ENCODE measurements around the gene SGSM1.

The SGSM1 gene

DNA sequence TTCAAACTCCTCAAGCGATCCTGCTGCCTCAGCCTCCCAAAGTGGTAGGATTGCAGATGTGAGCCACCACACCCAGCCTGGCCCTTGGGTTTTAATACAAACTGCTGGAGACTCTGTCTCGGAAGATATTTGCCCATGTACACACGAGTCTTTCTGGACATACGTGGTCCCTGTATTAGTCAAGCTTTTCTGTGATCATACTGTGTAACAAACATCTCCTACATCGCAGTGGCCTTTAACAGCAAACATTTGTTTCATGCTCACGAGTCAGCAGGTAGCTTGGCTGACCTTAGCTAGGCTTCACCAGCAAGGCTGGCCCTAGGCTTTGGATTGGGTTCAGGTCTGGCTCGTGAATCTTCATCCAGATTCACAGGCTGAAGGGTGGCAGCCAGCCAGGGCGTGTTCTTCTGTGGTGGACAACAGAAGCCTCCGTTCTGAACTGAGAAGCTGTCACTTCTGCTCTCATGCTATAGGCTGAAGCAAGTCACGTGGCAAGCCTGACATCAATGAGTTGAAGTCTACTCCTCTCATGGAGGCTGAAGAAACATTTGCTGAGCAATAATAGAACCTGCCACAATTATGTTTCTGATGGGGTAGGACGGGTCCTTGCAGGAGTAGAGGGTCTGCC, 155.3 kb downstream of the SGSM1 start:
- no peak overlapping the region for H2BK12ac ChIP-seq (ENCODE audit: low read length)
- H3K4me3 ChIP-seq (ENCODE audit: low read depth, low read length), result no peak overlapping the region
- no peak overlapping the region for H4K12ac ChIP-seq (ENCODE audit: low read depth, low read length)
- no peak overlapping the region for H3K27ac ChIP-seq (ENCODE audit: low read depth, low read length)
- DNase-seq, result no peak
- no peaks in the 10 kb centered on the region for H3K27me3 ChIP-seq (ENCODE audit: insufficient read depth, low read length)
- H3K79me2 ChIP-seq (ENCODE audit: control insufficient read depth, insufficient read depth, low read length, poor library complexity), result no peaks in the 10 kb centered on the region
- no peak overlapping the region for H4K91ac ChIP-seq (ENCODE audit: low read depth, low read length)
- no peaks in the 10 kb centered on the region for H3K79me1 ChIP-seq (ENCODE audit: low read length)
- no peak overlapping the region for H2BK5ac ChIP-seq (ENCODE audit: low read depth, low read length, poor library complexity)
- no peak overlapping the region for H3K4me2 ChIP-seq (ENCODE audit: low read length)
- H3K14ac ChIP-seq (ENCODE audit: low read length), result no peak overlapping the region
- H3K4ac ChIP-seq (ENCODE audit: low read depth, low read length), result no peak overlapping the region
- no peaks in the 10 kb centered on the region for H3K36me3 ChIP-seq (ENCODE audit: control insufficient read depth in 1 of 2, insufficient read depth in 2 of 2, low read length in 2 of 2)
- H3K4me1 ChIP-seq (ENCODE audit: control insufficient read depth in 1 of 2, insufficient read depth in 2 of 2, low read length in 2 of 2), result peaks cover 0 to 3% of the 10 kb centered on the region in 2 experiments
- no peak overlapping the region for H3K18ac ChIP-seq (ENCODE audit: low read length)
- H2AK5ac ChIP-seq (ENCODE audit: low read length), result no peak overlapping the region
- no peaks in the 10 kb centered on the region for H3K9me3 ChIP-seq (ENCODE audit: insufficient read depth, low read depth, low read length)
- no peak overlapping the region for H4K8ac ChIP-seq (ENCODE audit: low read depth, low read length)
- no peak overlapping the region for H2BK120ac ChIP-seq (ENCODE audit: insufficient read depth, low read length, poor library complexity)
- WGBS (ENCODE audit: extremely low coverage, insufficient coverage, insufficient read length), result no CpG with 5 or more reads among the region's 11 CpGs
- no peak overlapping the region for H3K9ac ChIP-seq (ENCODE audit: low read length)
- no peak overlapping the region for H2AFZ ChIP-seq (ENCODE audit: insufficient read depth, low read length, poor library complexity)
- no peak overlapping the region for H3K23ac ChIP-seq (ENCODE audit: low read length)

DNA sequence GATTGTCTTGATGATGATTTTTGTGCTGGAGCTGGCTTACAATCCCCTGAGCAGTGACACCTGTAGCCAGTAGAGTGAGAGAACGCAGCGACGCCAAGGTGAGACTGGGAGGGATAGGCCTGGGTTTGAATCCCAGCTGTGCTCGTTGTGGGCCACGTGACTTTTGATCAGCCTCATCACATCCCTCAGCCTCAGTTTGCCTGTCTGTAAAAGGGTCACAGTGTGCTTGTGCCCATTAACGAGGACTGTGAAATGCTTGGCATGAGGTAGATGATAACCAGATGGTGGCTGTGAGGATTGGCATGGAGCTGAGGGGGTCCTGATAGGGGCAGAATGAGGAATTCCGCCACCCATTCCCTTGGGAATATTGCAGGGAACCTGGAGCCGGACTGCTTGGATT, 156.1 kb downstream of the SGSM1 start:
- no peak overlapping the region for H2AFZ ChIP-seq (ENCODE audit: insufficient read depth, low read length, poor library complexity)
- H2BK5ac ChIP-seq (ENCODE audit: low read depth, low read length, poor library complexity), result no peak overlapping the region
- no peak overlapping the region for H2AK5ac ChIP-seq (ENCODE audit: low read length)
- no peak overlapping the region for H3K4me3 ChIP-seq (ENCODE audit: low read depth, low read length)
- H3K36me3 ChIP-seq (ENCODE audit: control insufficient read depth in 1 of 2, insufficient read depth in 2 of 2, low read length in 2 of 2), result no peaks in the 10 kb centered on the region
- H3K9me3 ChIP-seq (ENCODE audit: insufficient read depth, low read depth, low read length), result no peaks in the 10 kb centered on the region
- H3K27me3 ChIP-seq (ENCODE audit: insufficient read depth, low read length), result no peaks in the 10 kb centered on the region
- H3K4ac ChIP-seq (ENCODE audit: low read depth, low read length), result peak overlapping the region; percentile 4
- peak overlapping the region; percentile 22 for H3K18ac ChIP-seq (ENCODE audit: low read length)
- H2BK12ac ChIP-seq (ENCODE audit: low read length), result no peak overlapping the region
- DNase-seq, result no peak
- H3K4me1 ChIP-seq (ENCODE audit: control insufficient read depth in 1 of 2, insufficient read depth in 2 of 2, low read length in 2 of 2), result peaks cover 0 to 3% of the 10 kb centered on the region in 2 experiments
- no peak overlapping the region for H4K12ac ChIP-seq (ENCODE audit: low read depth, low read length)
- no peak overlapping the region for H4K8ac ChIP-seq (ENCODE audit: low read depth, low read length)
- no peak overlapping the region for H3K27ac ChIP-seq (ENCODE audit: low read depth, low read length)
- H4K91ac ChIP-seq (ENCODE audit: low read depth, low read length), result no peak overlapping the region
- H3K79me1 ChIP-seq (ENCODE audit: low read length), result no peaks in the 10 kb centered on the region
- no peak overlapping the region for H3K4me2 ChIP-seq (ENCODE audit: low read length)
- H3K23ac ChIP-seq (ENCODE audit: low read length), result no peak overlapping the region
- no peak overlapping the region for H3K14ac ChIP-seq (ENCODE audit: low read length)
- no peaks in the 10 kb centered on the region for H3K79me2 ChIP-seq (ENCODE audit: control insufficient read depth, insufficient read depth, low read length, poor library complexity)
- no peak overlapping the region for H3K9ac ChIP-seq (ENCODE audit: low read length)
- H2BK120ac ChIP-seq (ENCODE audit: insufficient read depth, low read length, poor library complexity), result no peak overlapping the region
- no CpG with 5 or more reads among the region's 8 CpGs for WGBS (ENCODE audit: extremely low coverage, insufficient coverage, insufficient read length)

DNA sequence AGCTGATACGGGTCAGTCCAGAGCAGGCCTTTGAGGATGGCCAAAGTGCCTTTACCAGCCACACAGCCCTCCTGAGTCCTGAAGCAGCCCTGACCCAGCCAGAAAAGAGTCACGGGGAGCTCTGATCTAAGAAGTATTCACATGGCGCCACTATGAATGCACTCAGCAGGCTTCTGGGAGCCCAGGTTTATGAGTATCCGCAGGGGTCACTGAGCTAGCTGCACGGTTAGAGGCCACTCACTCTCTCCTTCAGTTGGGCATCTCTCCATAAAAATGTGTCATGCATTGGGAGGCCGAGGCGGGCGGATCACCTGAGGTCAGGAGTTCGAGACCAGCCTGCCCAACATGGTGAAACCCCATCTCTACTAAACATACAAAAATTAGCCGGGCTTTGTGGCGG, 156.8 kb downstream of the SGSM1 start:
- Histone ChIP-seq H3K36me3 (ENCODE audit: control insufficient read depth in 1 of 2, insufficient read depth in 2 of 2, low read length in 2 of 2) (no peaks in the 10 kb centered on the region), H3K27ac (ENCODE audit: low read depth, low read length) (no peak overlapping the region), H3K23ac (ENCODE audit: low read length) (no peak overlapping the region), H2BK5ac (ENCODE audit: low read depth, low read length, poor library complexity) (no peak overlapping the region), H3K4ac (ENCODE audit: low read depth, low read length) (no peak overlapping the region), H4K12ac (ENCODE audit: low read depth, low read length) (no peak overlapping the region), H4K91ac (ENCODE audit: low read depth, low read length) (no peak overlapping the region), H3K9me3 (ENCODE audit: insufficient read depth, low read depth, low read length) (no peaks in the 10 kb centered on the region), H3K79me1 (ENCODE audit: low read length) (no peaks in the 10 kb centered on the region), H2AK5ac (ENCODE audit: low read length) (no peak overlapping the region), H3K27me3 (ENCODE audit: insufficient read depth, low read length) (no peaks in the 10 kb centered on the region), H3K4me2 (ENCODE audit: low read length) (no peak overlapping the region), H3K4me1 (ENCODE audit: control insufficient read depth in 1 of 2, insufficient read depth in 2 of 2, low read length in 2 of 2) (peaks cover 3 to 4% of the 10 kb centered on the region in 2 experiments), H4K8ac (ENCODE audit: low read depth, low read length) (no peak overlapping the region), H2BK12ac (ENCODE audit: low read length) (no peak overlapping the region), H3K14ac (ENCODE audit: low read length) (no peak overlapping the region), H3K18ac (ENCODE audit: low read length) (no peak overlapping the region), H2AFZ (ENCODE audit: insufficient read depth, low read length, poor library complexity) (no peak overlapping the region), H2BK120ac (ENCODE audit: insufficient read depth, low read length, poor library complexity) (no peak overlapping the region), H3K9ac (ENCODE audit: low read length) (no peak overlapping the region), H3K4me3 (ENCODE audit: low read depth, low read length) (no peak overlapping the region), H3K79me2 (ENCODE audit: control insufficient read depth, insufficient read depth, low read length, poor library complexity) (no peaks in the 10 kb centered on the region)
- DNase-seq, result no peak
- no CpG with 5 or more reads among the region's 11 CpGs for WGBS (ENCODE audit: extremely low coverage, insufficient coverage, insufficient read length)

DNA sequence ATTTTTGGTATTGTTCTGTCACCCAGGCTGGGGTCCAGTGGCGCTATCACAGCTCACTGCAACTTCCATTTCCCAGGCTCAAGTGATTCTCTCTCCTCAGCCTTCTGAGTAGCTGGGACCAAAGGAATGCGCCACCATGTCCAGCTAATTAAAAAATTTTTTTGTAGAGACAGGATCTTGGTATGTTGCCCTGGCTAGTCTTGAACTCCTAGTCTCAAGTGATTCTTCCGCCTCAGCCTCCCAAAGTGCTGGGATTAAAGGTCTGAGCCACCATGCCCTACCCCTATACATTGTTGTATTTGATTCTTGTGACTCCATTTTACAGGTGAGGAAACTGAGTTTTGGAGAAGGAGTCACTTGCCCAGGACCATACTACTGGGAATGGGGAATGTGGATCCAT, 158.4 kb downstream of the SGSM1 start:
- peaks cover 9 to 11% of the 10 kb centered on the region in 2 experiments for H3K4me1 ChIP-seq (ENCODE audit: control insufficient read depth in 1 of 2, insufficient read depth in 2 of 2, low read length in 2 of 2)
- H3K36me3 ChIP-seq (ENCODE audit: control insufficient read depth in 1 of 2, insufficient read depth in 2 of 2, low read length in 2 of 2), result no peaks in the 10 kb centered on the region
- H4K12ac ChIP-seq (ENCODE audit: low read depth, low read length), result no peak overlapping the region
- no peak overlapping the region for H2BK5ac ChIP-seq (ENCODE audit: low read depth, low read length, poor library complexity)
- no peak overlapping the region for H2AK5ac ChIP-seq (ENCODE audit: low read length)
- H3K18ac ChIP-seq (ENCODE audit: low read length), result no peak overlapping the region
- H3K23ac ChIP-seq (ENCODE audit: low read length), result no peak overlapping the region
- peaks cover 2% of the 10 kb centered on the region for H3K79me2 ChIP-seq (ENCODE audit: control insufficient read depth, insufficient read depth, low read length, poor library complexity)
- H2AFZ ChIP-seq (ENCODE audit: insufficient read depth, low read length, poor library complexity), result no peak overlapping the region
- H3K27me3 ChIP-seq (ENCODE audit: insufficient read depth, low read length), result no peaks in the 10 kb centered on the region
- no peak overlapping the region for H3K14ac ChIP-seq (ENCODE audit: low read length)
- WGBS (ENCODE audit: extremely low coverage, insufficient coverage, insufficient read length), result no CpG with 5 or more reads among the region's 3 CpGs
- H4K8ac ChIP-seq (ENCODE audit: low read depth, low read length), result no peak overlapping the region
- no peak overlapping the region for H3K9ac ChIP-seq (ENCODE audit: low read length)
- no peak overlapping the region for H2BK12ac ChIP-seq (ENCODE audit: low read length)
- peaks cover 2% of the 10 kb centered on the region for H3K79me1 ChIP-seq (ENCODE audit: low read length)
- H3K4me2 ChIP-seq (ENCODE audit: low read length), result no peak overlapping the region
- no peak overlapping the region for H3K4me3 ChIP-seq (ENCODE audit: low read depth, low read length)
- H3K4ac ChIP-seq (ENCODE audit: low read depth, low read length), result no peak overlapping the region
- no peak overlapping the region for H3K27ac ChIP-seq (ENCODE audit: low read depth, low read length)
- H3K9me3 ChIP-seq (ENCODE audit: insufficient read depth, low read depth, low read length), result no peaks in the 10 kb centered on the region
- no peak overlapping the region for H2BK120ac ChIP-seq (ENCODE audit: insufficient read depth, low read length, poor library complexity)
- H4K91ac ChIP-seq (ENCODE audit: low read depth, low read length), result no peak overlapping the region
- peak; percentile 73 to 87 for DNase-seq

Measured in trophoblast cell (in vitro differentiated cells and primary cell).